HG03095 (cell line): ENCODE measurements around the gene SLC35D1.
A peak's percentile ranks its signal among the peaks of the same experiment; 100 is the strongest.

ENCODE experiments used
- ATAC-seq: cut with Tn5 transposase; IDR thresholded peaks from one replicate; pipeline ENCODE4 v1.9.1; 2021; ENCODE audit warnings: moderate library complexity; ENCODE audit not compliant: unreplicated experiment

The SLC35D1 gene

GRCh38 chr1:67044631-67045270 lies 9.2 kb downstream of the SLC35D1 start:
- no peak for ATAC-seq

GRCh38 chr1:67043366-67043765 lies 10.6 kb downstream of the SLC35D1 start:
- ATAC-seq = no peak

GRCh38 chr1:67041841-67042503 lies 12.0 kb downstream of the SLC35D1 start:
- ATAC-seq = no peak

GRCh38 chr1:67040405-67040804 lies 13.5 kb downstream of the SLC35D1 start:
- ATAC-seq = no peak

- ATAC-seq = no peak
Measured at GRCh38 chr1:67031859-67032247, 22.1 kb downstream of the SLC35D1 start.

- no peak for ATAC-seq
Measured at GRCh38 chr1:67031121-67031858, 22.7 kb downstream of the SLC35D1 start.

GRCh38 chr1:67029472-67029871 lies 24.5 kb downstream of the SLC35D1 start:
- no peak for ATAC-seq

- ATAC-seq = no peak
Measured at GRCh38 chr1:67020765-67021164, 33.2 kb downstream of the SLC35D1 start.

- no peak for ATAC-seq
Measured at GRCh38 chr1:67020304-67020703, 33.6 kb downstream of the SLC35D1 start.

- ATAC-seq = no peak
Measured at GRCh38 chr1:67019600-67020136, 34.3 kb downstream of the SLC35D1 start.

GRCh38 chr1:67019121-67019520 lies 34.8 kb downstream of the SLC35D1 start:
- ATAC-seq = no peak

GRCh38 chr1:67018574-67018973 lies 35.4 kb downstream of the SLC35D1 start:
- ATAC-seq = no peak

GRCh38 chr1:67013573-67013972 lies 40.4 kb downstream of the SLC35D1 start:
- ATAC-seq = no peak

- no peak for ATAC-seq
Measured at GRCh38 chr1:67009792-67010191, 44.2 kb downstream of the SLC35D1 start.

- ATAC-seq = no peak
Measured at GRCh38 chr1:67005068-67005467, 48.9 kb downstream of the SLC35D1 start.

- ATAC-seq = no peak
Measured at GRCh38 chr1:67004176-67004575, 49.8 kb downstream of the SLC35D1 start.

- ATAC-seq = no peak
Measured at GRCh38 chr1:67001682-67002425, 52.1 kb downstream of the SLC35D1 start.

GRCh38 chr1:66999640-67000400 lies 54.1 kb downstream of the SLC35D1 start:
- ATAC-seq = no peak

- ATAC-seq = no peak
Measured at GRCh38 chr1:66998972-66999371, 55.0 kb downstream of the SLC35D1 start.

- peak; percentile 73 for ATAC-seq
Measured at GRCh38 chr1:66996018-66996682, 57.8 kb downstream of the SLC35D1 start.
